ENCODE measurements around the gene TOR4A. TPM values are rescaled to one million over a fixed set of nuclear protein-coding genes. Genes with fewer than 3 reads are reported as not detected.

Gene TOR4A
- total RNA-seq, 1 experiment from 2014 or later = 37.1 TPM

DNA sequence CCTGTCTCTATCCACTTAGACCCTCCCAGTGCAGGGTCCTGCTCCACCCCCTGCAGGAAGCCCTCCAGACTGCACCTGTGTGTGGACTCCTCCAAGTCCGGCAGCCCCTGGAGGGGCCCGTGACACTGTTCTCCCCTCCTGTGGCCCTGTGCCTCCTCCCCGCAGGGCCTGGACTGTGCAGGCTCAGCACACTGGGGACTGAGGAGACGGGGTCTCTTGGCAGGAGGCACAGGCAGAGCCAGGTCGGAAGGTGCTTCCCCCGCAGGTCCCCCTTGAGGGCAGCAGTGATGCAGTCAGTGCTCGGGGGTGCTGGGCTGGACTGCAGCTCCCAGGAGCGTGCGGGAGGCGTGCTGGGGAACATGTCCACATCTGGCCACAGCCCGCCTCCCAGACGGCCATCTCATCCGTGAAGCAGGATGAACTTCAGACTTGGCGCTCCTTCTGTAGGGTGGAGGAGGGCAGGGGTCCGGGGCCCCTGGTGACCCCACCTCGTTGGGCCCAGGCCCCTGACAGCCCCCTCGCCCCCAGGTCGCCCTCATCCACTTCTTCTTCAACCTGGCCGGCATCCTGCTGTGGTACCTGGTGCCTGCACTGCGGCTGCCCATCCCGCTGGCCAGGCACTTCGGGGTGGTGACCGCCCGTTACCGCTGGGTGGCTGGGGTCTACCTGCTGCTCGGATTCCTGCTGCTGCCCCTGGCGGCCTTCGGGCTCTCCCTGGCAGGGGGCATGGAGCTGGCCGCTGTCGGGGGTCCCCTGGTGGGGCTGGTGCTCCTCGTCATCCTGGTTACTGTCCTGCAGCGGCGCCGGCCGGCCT is 41.9 kb upstream of the TOR4A start:
- in situ Hi-C loops (cut with HindIII; ENCODE audit: low pct_unique_long_range_greater_than_20kb, low sequenced_read_pairs) = no loop called here
- ATAC-seq (no peak), DNase-seq (ENCODE audit: low read depth, low spot score) (no peak)
- H3K27me3 ChIP-seq (ENCODE audit: control insufficient read depth, insufficient read depth, low read length) = no peaks in the 10 kb centered on the region
- CTCF ChIA-PET = interaction anchor here (0.6 to 1.0 kb wide), 3 partner anchors 9 to 120 kb away, joined by 3 read pairs; no protein-coding TSS in a partner anchor
- H3K4me3 ChIP-seq (ENCODE audit: low read depth in 2 of 2, low read length in 2 of 2) = no peak overlapping the region
- TF ChIP-seq, protein P1, sequence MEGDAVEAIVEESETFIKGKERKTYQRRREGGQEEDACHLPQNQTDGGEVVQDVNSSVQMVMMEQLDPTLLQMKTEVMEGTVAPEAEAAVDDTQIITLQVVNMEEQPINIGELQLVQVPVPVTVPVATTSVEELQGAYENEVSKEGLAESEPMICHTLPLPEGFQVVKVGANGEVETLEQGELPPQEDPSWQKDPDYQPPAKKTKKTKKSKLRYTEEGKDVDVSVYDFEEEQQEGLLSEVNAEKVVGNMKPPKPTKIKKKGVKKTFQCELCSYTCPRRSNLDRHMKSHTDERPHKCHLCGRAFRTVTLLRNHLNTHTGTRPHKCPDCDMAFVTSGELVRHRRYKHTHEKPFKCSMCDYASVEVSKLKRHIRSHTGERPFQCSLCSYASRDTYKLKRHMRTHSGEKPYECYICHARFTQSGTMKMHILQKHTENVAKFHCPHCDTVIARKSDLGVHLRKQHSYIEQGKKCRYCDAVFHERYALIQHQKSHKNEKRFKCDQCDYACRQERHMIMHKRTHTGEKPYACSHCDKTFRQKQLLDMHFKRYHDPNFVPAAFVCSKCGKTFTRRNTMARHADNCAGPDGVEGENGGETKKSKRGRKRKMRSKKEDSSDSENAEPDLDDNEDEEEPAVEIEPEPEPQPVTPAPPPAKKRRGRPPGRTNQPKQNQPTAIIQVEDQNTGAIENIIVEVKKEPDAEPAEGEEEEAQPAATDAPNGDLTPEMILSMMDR (IDR thresholded peaks at IDR 0.05) = no peak
- TF ChIP-seq, protein P2, sequence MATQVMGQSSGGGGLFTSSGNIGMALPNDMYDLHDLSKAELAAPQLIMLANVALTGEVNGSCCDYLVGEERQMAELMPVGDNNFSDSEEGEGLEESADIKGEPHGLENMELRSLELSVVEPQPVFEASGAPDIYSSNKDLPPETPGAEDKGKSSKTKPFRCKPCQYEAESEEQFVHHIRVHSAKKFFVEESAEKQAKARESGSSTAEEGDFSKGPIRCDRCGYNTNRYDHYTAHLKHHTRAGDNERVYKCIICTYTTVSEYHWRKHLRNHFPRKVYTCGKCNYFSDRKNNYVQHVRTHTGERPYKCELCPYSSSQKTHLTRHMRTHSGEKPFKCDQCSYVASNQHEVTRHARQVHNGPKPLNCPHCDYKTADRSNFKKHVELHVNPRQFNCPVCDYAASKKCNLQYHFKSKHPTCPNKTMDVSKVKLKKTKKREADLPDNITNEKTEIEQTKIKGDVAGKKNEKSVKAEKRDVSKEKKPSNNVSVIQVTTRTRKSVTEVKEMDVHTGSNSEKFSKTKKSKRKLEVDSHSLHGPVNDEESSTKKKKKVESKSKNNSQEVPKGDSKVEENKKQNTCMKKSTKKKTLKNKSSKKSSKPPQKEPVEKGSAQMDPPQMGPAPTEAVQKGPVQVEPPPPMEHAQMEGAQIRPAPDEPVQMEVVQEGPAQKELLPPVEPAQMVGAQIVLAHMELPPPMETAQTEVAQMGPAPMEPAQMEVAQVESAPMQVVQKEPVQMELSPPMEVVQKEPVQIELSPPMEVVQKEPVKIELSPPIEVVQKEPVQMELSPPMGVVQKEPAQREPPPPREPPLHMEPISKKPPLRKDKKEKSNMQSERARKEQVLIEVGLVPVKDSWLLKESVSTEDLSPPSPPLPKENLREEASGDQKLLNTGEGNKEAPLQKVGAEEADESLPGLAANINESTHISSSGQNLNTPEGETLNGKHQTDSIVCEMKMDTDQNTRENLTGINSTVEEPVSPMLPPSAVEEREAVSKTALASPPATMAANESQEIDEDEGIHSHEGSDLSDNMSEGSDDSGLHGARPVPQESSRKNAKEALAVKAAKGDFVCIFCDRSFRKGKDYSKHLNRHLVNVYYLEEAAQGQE (IDR thresholded peaks at IDR 0.05; ENCODE audit: insufficient read depth in 1 of 2, low read depth in 2 of 2, low read length in 1 of 2) = no peak
- no peak for TF ChIP-seq SIN3A (IDR thresholded peaks at IDR 0.05; ENCODE audit: borderline replicate concordance, insufficient read depth, low read depth, low read length)
- TF ChIP-seq TCF7L2 (IDR thresholded peaks at IDR 0.05; ENCODE audit: low read depth, low read length) = no peak
- no peak for TF ChIP-seq POLR2AphosphoS5 (IDR thresholded peaks at IDR 0.05; ENCODE audit: low read depth, low read length)
- no peak overlapping the region for H3K27ac ChIP-seq (ENCODE audit: low read length)
- intact Hi-C loops (cut with micrococcal nuclease; ENCODE audit: unreplicated experiment) = no loop called here
- H3K4me1 ChIP-seq (ENCODE audit: control insufficient read depth, insufficient read depth, low read length) = peaks cover 26% of the 10 kb centered on the region
- H3K36me3 ChIP-seq (ENCODE audit: control insufficient read depth, insufficient read depth, low read length) = no peaks in the 10 kb centered on the region; the same call in 1 of the 2 replicates
- BruUV-seq (replicated peaks) = no TSS peak
- no peaks in the 10 kb centered on the region for H3K9me3 ChIP-seq (ENCODE audit: control insufficient read depth, insufficient read depth, low read depth, low read length)
- POLR2A ChIA-PET = no interaction called here

DNA sequence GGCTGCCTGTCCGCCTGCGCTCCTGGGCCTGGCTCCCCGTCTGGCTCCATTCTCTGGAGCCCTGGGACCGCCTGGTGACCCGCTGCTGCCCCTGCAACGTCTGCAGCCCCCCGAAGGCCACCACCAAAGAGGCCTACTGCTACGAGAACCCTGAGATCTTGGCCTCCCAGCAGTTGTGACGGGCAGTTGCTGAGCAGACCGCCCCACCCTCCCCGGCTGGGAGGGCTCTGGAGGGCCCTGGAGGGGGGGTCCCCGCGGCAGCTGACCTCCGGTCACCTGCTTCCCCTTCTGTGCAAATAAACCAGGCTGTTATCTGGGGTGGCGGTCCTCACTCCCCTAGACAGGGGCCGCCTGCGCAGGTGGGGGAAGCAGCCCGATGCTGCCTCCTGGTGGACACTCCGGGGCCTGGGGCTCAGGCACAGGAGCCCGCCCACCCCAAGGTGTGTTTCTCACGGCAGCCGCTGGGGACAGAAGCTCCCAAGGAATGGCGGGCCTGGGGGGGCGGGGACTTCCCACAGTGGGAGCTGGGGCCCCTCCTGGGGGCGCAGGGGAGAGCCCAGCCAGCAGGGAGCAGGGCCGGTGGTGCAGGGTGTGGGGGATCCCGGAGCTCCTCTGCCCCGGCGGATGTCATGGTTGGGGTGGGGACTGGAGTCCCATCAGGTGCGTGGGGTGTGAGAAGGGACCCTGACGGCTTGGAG is 41.1 kb upstream of the TOR4A start:
- intact Hi-C loops (cut with micrococcal nuclease; ENCODE audit: unreplicated experiment) = no loop called here
- no peaks in the 10 kb centered on the region for H3K27me3 ChIP-seq (ENCODE audit: control insufficient read depth, insufficient read depth, low read length)
- H3K36me3 ChIP-seq (ENCODE audit: control insufficient read depth, insufficient read depth, low read length) = no peaks in the 10 kb centered on the region; the same call in 1 of the 2 replicates
- peak overlapping the region; percentile 61 for H3K27ac ChIP-seq (ENCODE audit: low read length)
- H3K4me3 ChIP-seq (ENCODE audit: low read depth in 2 of 2, low read length in 2 of 2) = no peak overlapping the region
- ChIA-PET POLR2A (interaction anchor here (0.6 kb wide), 1 partner anchor 122 kb away, joined by 4 read pairs; the partner anchor contains the start of gene DPP7), CTCF (interaction anchor here (0.6 to 1.0 kb wide), 8 partner anchors 10 to 150 kb away, joined by 3 to 10 read pairs (median 3); partner anchors contain the start of genes MAN1B1, STPG3 and TPRN)
- peak; percentile 57 for ATAC-seq
- in situ Hi-C loops (cut with HindIII; ENCODE audit: low pct_unique_long_range_greater_than_20kb, low sequenced_read_pairs) = no loop called here
- H3K4me1 ChIP-seq (ENCODE audit: control insufficient read depth, insufficient read depth, low read length) = peaks cover 26% of the 10 kb centered on the region
- BruUV-seq (replicated peaks) = no TSS peak
- TF ChIP-seq, protein P2 (IDR thresholded peaks at IDR 0.05; ENCODE audit: insufficient read depth in 1 of 2, low read depth in 2 of 2, low read length in 1 of 2) = no peak
- TF ChIP-seq, protein P1 (IDR thresholded peaks at IDR 0.05) = peak; percentile 98
- H3K9me3 ChIP-seq (ENCODE audit: control insufficient read depth, insufficient read depth, low read depth, low read length) = no peaks in the 10 kb centered on the region
- DNase-seq (ENCODE audit: low read depth, low spot score) = no peak
